GM21619 (cell line): Measurements from ENCODE around the gene OSER1.
"Not testable (repeated sequence)": the region's sequence is repeated elsewhere in the genome, so short reads cannot be mapped to it uniquely, and the experiment has no call there.

Experiments used
- ATAC-seq: cut with Tn5 transposase; IDR thresholded peaks from one replicate; pipeline ENCODE4 v1.9.1; 2021; ENCODE audit not compliant: unreplicated experiment

The OSER1 gene

DNA sequence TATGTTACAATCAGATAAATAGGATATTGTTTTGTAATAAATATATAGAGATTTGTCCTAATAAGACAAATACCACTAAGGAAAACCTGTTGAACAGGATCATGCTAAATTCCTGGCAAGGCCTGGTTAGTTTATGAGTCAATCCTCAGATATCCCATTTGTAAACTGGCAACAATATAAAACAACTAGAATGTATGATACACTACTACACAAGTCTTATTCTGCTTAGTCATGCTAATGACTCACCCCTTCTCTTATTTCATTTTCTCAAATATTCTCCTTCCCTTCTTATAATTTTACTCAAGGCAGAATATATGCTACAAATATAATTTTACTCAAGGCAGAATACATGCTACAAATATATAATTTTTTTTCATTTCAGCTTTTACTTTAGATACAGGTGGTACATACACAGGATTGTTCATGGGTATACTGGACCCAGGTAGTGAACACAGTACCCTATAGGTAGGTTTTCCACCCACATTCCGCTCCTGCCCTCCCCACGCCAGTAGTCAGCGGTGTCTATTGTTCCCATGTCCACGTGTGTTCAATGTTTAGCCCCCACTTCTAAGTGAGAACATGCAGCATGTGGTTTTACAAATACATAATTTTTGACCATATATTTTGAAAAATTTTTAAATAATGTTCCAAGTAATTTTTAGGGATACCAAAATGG, 6.3 kb downstream of the OSER1 start:
- no peak for ATAC-seq

DNA sequence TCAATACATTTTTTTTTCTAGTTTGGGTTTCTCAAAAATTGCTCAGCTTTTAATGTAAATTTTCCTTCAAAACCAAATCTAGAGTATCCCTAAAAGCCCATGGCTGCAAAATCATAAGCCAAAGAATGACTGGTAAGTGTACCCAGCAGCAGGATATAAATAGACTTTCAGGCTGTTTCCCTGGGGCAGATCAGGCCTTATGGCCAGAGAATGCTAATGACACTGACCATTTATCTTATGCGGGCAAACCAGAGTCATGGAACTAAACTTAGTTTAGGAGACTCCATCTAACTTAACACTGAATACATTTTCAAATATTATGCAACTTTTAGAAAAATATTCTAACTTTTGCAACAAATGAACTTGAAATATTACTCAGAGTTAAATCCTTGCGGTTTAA, 7.4 kb downstream of the OSER1 start:
- ATAC-seq = no peak

DNA sequence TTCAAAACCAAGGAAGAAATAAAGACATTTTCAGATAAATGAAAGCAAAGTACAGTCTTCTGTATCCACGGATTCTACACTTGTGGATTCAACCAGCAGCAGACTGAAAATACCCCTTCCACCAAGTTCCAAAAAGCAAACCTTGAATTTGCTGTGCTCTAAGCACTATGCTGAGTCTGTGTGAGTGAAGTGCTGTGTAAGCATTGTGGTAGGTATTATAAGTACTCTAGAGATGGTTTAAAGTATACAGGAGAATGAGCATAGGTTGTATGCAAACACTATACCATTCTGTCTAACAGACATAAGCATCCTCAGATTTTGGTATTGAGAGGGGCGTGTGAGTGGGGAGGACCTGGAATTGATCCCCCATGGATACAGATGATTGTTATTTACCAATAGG, 9.6 kb downstream of the OSER1 start:
- ATAC-seq = no peak

DNA sequence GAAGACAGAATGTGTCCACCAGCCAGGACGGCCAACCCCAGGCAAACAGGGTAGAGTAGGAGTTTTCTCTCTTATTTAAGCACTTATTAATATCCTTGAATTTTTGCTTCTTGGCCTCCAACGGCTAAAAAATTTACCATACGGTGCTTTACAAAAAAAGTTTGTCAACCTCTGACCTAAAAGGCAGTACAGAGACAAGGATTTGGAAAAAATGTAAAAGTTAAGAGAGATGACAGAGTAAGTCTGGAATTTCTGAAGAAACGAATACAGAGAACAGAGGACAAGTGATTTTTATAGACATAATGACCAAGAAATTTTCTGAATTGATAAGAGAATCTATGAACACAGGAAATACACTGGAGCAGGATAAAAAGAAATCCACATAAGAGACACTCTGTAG, 10.2 kb downstream of the OSER1 start:
- ATAC-seq = no peak

DNA sequence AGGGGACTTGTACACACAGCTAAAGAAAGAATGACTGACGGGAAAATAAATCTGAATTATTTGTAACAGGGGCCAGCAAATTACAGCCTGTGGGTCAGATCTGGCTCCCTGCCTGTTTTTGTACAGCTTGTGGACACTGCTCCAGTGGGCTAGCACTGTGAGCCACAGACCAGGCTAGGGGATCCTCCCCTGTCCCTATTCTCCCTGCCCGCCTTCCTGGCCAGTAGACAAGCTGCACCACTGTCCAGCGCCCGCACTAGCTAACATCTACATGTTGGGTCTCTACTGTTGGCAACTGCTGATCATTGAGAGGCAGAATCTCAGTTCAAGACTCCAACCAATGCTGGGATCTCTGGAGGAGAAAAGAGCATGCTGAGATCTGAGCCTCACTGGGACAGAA, 10.7 kb downstream of the OSER1 start:
- ATAC-seq = no peak

DNA sequence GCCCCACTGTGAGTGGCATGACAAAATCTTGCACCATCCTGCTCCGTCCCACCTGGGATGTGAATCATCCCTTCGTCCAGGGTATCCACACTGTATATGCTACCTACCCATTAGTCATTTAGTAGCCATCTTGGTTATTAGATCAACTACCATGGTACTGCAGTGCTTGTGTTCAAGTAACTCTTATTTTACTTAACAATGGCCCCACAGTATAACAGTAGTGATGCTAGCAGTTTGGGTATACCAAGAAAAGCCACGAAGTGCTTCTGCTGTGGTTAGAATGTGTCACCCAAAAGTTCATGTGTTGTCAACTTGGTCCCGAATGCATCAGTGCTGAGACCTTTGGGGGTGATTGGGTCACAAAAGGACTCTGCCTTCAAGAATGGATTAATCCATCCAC, 11.7 kb downstream of the OSER1 start:
- no peak for ATAC-seq

- ATAC-seq = no peak
These were observed 14.3 kb downstream of the OSER1 start for GRCh38 chr20:44196271-44196670.

GRCh38 chr20:44195605-44196004, 15.0 kb downstream of the OSER1 start:
- ATAC-seq = no peak

- ATAC-seq = no peak
These were observed 16.8 kb downstream of the OSER1 start for GRCh38 chr20:44193801-44194200.

- ATAC-seq = not testable (repeated sequence)
These were observed 18.9 kb downstream of the OSER1 start for GRCh38 chr20:44191640-44192039.

DNA sequence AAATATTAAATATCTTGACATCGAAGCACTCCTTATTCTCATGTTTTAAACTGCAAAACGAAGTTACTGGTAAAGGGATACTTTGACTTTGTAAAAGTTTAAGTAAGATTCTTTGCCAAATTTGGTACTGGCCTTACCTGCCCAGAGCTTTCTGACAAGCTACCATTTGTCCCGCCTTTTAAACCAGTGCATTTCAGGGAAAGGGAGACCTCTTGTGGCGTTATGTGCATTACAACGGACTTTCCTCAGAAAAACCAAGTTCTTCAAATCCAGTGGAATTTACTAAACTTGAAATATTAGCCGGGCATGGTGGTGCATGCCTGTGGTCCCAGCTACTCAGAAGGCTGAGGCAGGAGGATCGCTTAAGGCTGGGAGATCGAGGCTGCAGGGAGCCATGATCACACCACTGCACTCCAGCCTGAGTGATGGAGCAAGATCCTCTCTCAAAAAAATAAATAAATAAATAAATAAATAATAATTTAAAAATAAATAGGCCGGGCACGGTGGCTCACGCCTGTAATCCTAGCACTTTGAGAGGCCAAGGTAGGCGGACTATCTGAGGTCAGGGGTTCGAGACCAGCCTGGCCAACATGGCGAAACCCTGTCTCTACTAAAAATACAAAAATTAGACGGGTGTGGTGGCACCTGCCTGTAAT, 20.2 kb downstream of the OSER1 start:
- not testable (repeated sequence) for ATAC-seq

- ATAC-seq = no peak
These were observed 21.8 kb downstream of the OSER1 start for GRCh38 chr20:44188752-44189151.

- no peak for ATAC-seq
These were observed 22.5 kb downstream of the OSER1 start for GRCh38 chr20:44187772-44188709.

GRCh38 chr20:44187054-44187771, 23.4 kb downstream of the OSER1 start, which contains the start of gene JPH2:
JPH2 (minus strand) TSS chr20:44187188; CDS start chr20:44186705, 483 bp downstream.
- no peak for ATAC-seq

- no peak for ATAC-seq
These were observed 23.9 kb downstream of the OSER1 start for GRCh38 chr20:44186674-44187053.

- no peak for ATAC-seq
These were observed 24.4 kb downstream of the OSER1 start for GRCh38 chr20:44186201-44186600.

- no peak for ATAC-seq
These were observed 25.0 kb downstream of the OSER1 start for GRCh38 chr20:44185574-44185973.

- ATAC-seq = no peak
These were observed 27.3 kb downstream of the OSER1 start for GRCh38 chr20:44183282-44183681.

GRCh38 chr20:44182863-44183262, 27.7 kb downstream of the OSER1 start:
- no peak for ATAC-seq

DNA sequence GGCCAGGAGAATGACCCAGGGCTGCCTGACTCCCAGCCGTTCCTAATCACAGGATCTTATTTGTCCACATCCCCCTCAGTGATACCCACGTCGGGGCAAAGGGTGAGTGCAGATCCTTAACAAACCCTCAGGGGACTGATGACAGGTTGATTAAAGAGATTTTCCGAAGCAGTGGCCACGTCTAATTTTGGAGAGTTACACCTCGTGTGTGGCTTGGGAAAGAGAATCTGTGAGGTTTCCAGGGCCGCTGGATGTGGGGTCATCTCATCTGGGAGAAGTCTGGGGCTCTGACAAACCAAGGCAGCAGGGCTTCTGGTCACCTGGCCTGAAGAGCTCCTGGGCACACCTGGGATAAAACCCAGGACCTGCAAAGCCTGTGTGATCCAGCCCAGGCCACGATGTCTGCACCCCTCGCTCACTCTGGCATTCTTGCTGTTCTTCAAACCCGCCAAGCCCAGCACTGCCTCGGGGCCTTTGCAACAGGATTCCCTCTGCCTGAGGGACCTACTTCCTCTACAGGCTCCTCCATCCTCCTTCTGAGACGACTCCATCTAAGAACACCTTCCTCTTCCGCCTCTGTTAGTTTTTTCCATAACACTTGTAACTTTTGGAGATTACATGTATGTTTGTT, 28.3 kb downstream of the OSER1 start:
- ATAC-seq = no peak

DNA sequence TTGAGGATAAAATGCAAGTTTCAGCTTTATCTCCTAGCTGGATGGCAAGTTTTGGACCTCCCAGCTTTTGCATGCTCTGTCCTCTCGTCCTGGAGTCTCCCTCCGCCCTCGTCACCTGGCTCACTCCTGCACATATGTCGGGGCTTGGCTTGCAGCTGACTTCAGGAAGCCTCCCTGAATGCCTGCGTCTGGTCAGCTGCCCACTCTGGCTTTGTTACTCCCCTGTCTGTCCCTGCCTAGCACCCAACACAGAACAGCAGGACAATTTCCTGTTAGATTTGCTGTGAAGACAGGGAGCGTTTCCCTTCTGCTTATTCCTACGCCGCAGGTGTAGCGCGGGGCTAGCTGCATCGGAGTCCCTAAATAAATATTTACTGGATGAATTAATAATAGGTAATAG, 29.0 kb downstream of the OSER1 start:
- no peak for ATAC-seq
